GM19193 (cell line): ENCODE data around the gene SLC25A26.

ENCODE experiments used
- POLR2A ChIP-seq: IDR thresholded peaks from 4 replicates; pipeline ENCODE4 v1.6.1; 2011; ENCODE audit not compliant: insufficient read depth, insufficient read length; ENCODE audit errors: extremely low read depth

Gene SLC25A26

DNA sequence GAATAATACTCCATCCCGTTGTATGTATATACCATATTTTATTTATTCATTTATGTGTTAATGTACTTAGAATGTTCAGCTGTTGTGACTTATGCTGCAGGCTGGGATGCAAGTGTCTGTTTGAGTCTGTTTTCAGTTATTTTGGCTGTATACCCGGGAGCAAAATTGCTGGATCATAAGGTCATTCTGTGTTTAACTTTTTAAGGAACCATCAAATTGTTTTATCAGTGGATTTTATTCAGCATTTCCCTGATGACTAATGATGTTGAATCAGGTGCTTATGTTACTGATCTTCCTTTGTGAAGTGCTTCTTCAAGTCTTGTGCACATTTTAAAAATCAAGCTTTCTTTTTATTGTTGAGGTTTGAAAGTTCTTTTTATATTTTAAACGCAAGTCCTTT is 118.1 kb downstream of the SLC25A26 start:
- no peak for TF ChIP-seq POLR2A

DNA sequence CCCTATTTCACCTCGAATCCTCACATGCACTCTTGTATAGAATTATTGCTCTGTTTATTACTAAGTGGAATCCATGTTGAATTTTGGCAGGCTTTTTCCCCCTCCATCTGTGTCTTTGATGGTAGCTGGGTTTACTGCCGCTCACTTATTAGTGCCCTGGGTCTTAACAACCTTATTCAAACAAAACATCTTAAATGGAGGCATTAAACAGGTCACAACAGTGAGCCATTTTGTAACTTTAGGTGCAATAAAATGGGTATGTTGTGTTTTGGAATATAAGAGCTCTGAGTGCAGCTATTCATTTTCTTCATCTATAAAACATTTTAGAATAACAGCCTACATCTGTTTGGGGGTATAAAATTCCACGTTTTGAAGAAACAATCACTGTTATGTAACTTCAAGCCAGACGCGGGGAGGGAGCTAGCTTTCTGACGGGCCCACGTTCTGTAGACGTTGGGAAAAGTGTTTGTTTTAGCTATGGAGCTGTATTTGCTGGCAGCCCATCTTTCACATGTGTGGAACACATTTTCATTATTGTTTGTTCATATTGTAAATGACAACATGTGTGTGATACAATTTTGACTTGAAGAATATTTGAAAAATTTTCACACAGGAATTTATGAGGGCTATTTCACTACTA is 122.0 kb downstream of the SLC25A26 start:
- TF ChIP-seq POLR2A = no peak

DNA sequence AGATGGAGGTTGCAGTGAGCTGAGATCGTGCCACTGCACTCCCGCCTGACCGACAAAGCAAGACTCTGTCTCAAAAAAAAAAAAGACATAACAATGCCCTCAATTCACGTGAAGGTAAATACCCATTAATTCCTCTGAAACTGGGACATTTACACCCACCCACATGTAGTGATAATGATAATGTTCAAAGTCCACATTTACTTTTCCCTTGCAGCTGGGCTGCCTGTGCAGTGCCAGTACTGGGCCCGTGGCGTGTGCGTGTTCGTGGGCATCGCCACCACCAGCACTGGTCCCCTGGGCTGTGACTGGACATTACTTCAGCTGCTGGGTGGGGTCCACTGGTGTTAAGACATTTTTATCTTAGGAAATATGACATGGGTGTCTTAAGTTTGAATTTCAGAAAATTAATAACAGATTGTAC is 123.6 kb downstream of the SLC25A26 start:
- no peak for TF ChIP-seq POLR2A

DNA sequence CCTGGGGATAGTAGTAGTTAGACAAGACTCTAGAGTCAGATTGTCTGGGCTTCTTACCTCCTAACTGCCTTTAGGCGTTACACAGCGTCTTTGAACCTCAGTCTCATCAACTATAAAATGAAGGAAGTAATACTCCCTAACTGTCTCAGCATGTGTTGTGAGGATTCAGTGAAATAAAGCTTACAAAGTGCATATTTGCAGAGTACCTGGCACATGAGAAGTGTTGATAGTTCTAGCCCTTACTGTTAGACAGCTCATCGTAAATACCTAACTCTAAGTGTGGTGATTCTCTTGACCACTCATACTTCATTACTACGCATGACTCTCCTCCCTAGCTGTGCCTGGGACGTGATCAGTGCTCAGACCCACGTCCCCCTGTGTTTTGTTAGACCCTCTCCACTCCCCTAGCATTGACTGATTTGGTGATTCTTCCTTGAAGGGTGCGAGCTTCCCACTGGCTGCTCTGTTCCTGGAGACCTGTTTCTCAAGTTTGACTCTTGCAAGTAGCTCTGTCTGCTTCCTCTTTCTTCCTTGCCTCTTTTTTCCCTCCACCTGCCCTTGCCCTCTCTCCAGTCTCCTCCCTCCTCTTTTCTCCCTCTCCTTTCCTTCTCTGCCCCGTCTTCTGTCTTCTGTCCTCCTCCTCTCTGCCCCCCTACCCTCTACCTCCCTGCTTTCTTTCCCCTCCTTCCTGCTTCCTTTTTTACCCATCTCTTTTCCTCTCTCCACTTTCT is 124.2 kb downstream of the SLC25A26 start:
- no peak for TF ChIP-seq POLR2A

DNA sequence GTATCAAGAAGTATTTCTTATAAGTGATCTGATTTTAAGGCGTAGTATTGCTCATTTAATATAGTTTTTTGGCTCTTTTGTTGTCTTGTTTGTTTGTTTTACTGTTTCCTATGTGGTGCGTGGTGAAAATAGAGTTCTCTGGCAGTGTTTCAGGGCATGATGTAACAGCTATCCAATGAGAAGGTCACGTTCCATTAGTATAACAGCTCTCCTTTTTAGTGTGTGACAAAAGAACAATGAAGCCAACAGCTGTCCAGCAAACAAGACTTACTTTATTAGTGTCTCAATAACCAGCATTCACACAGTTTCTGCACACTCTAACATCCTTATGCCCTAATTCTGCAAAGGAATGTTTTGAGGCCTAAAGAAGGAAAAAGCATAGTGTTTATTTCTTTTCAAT is 127.9 kb downstream of the SLC25A26 start:
- no peak for TF ChIP-seq POLR2A

DNA sequence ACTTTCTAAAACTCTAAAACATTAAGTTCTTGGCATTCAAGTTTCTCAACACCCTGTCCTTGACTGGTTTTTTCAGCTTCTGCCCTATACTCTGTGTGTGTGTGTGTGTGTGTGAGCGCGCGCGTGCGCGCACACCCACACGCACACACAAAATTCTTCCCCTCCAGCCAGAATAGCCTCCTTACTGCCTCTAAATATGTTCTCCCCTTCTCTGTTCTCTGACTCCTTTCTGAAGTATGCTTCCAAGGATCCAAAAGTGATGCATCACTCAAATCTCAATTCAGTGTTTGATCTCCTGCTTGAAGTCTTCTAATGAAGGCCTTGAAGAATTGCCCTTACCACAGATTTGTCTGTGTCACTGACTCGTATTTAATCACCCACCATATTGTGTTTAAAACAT is 129.8 kb downstream of the SLC25A26 start:
- no peak for TF ChIP-seq POLR2A

DNA sequence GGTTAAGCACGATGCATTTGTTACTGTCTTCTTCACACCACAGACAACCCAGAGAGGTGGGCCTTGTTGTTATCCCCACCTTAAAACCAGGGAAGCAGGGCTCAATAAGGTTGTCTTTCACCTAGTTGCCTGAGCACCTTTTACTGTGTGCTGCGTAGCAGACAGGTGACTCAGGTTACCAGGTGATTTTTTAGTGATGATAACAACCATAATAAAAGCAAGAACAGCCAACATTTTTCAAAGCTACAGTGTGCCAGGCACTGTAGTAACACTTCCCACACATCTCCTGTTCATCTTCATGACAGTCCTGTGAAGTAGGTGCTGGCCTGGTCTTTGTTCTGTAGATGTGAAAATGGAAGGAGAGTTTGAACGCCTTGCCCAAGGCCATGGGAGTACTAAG is 132.2 kb downstream of the SLC25A26 start:
- TF ChIP-seq POLR2A = no peak

DNA sequence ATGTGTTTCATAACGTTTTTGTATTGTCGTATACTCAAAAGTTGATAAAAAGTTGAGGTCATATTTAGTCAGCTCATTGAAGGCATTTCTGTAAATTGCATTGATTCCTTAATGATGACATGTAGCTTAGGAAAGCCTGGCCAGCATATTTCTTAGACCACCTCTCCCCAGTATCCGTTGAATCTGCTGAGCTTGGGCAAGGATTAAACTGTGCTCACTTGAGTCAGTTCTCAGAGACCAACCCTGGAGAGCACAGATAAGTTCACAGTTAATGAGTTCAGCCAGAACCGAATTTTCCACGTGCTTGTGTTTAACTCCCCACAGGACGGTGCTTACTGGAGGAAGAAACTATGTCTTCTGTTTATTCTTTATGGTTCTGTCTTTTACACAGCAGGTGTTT is 132.7 kb downstream of the SLC25A26 start:
- no peak for TF ChIP-seq POLR2A

DNA sequence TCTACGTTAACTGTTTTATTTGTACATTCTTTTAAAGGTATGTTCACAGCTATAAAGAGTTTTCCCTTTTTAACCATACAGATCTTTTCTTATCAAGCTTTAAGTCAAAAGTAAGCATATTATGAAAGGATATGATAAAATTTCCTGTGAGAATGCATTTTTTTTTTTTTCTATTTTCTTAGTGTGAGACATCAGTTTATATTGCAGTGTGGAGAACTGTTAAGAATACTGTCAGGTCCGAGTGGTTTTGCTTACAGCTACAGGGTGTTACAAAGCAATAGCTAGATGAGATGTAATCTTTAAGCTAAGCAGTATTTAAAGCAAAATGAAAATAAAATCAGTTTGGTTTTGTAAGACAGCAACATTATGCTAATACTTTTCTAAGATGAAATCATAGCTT is 133.2 kb downstream of the SLC25A26 start:
- no peak for TF ChIP-seq POLR2A

DNA sequence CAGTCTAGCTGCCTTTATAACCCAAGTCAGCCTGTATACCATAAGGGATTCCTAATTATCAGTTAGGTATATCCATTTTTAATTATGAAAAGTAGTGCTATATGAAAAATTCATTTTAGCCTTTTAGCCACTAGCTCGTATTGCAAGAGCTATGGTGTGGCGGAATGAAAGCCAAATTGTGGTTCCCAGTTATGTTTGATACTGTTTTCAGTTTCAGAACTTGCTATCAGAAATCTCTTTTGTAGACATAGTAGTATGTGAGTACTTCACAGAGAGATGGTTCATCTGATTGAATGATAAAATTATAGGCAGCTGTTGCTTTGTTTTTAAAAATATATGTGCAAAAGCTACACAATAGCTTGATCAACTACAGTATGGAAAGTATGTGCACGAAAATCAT is 134.6 kb downstream of the SLC25A26 start:
- no peak for TF ChIP-seq POLR2A

DNA sequence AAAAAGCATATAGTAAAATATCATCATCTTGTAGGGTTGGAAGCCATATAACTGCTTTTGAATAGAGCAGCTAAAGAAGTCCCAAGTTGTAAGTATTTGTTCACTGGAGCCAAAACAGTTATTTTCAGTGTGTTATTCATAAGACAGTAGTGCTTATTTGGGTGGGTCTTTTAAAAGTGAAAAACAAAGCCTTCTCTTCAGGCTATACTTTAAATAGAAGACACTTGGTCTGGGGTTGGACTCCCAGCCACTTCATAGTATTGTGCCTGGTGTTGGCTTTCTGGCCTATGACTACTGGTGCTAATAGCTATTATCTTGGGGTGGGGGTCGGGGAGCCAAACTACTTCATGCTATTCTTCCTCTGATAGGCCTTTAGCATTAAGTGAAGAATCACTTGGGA is 135.2 kb downstream of the SLC25A26 start:
- TF ChIP-seq POLR2A = no peak

DNA sequence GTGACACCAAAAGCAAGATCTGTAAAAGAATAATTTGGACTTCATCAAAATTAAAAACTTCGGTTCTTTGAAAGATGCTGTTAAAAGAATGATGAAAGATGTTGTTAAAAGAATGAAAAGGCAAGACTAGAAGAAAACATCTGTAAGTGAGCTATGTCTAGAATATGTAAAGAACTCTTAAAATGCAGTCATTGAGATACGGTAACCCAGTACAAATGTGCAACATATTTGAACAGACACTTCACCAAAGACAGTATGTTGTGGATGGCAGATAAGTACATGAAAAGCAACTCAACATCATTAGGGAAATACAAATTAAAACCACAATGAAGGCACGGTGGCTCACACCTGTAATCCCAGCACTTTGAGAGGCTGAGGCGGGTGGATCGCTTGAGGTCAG is 140.6 kb downstream of the SLC25A26 start:
- no peak for TF ChIP-seq POLR2A

DNA sequence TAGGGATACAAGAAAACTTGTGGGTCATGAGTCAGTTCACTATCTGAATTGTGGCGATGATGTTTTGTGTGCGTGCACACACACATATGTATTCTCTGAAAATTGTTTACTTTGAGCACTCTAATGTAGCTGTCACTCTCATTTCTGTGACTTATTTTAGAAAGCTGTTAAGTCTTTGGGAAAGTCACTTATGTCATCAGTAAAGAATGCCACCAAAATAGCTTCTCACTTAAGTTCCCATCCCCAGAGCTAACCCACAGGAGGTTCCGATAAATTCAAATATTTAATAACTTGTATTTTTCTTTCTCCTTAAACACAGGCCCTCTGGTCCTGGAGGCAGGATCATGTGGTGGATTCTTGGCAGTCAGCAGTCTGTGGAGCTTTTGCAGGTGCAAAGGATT is 141.7 kb downstream of the SLC25A26 start:
- TF ChIP-seq POLR2A = no peak

DNA sequence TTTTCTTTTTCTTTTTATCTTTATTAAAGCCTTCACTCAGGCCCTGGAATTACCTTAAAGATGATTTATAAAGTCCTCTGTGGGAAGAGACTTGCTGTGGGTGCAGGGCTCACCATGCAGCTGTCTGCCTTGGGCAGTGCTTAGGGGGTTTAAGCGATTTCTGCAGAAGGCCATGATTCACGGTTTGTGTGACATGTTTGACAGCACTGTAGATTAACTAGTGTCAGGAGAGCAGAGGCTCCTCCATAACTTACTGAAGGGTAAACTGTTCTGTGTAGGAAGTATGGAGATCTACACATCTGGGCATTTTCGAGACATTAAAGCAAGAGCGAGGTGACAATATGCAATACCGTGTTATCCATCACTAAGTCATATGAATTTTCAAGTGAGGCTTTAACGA is 142.3 kb downstream of the SLC25A26 start:
- TF ChIP-seq POLR2A = no peak

DNA sequence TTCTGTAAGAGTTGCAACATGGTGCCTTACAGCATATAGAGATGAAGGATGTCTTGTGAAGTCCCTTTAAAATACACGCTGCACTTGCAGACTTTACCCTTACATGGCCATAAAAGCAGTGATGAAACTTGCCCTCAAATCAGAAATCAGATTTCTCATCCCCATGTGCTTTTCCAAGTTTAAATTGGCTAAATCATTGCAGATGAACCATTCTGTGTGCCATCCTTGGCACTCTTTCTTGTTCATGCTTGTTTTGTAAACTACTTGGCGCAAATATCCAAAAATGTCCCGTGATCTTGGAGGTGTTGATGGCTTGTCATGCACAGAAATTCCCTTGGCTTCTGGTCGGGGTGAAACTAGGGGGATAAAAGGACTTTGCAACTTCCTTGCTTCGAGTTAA is 144.3 kb downstream of the SLC25A26 start:
- no peak for TF ChIP-seq POLR2A

DNA sequence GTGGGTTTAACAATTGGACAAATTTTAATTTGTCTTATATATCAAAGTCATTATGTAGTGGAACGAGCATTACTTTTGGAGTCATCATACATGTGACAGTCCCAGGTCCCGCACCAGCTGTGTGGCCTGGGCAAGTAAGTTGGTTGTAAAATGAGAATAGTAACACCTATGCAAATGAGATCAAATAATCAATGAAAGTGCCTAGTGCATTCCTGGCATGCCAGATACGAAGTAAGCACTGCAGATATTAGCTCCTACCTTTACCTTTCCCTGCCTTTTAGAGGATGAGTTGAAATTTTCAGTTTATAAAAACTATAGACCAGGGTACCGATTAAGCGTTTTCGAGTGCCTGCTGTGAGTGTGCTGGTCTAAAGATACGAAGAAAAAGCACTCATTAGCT is 145.9 kb downstream of the SLC25A26 start:
- TF ChIP-seq POLR2A = no peak
